HepG2 (cell line): ENCODE results near the gene ATM. TPM values are rescaled to one million over a fixed set of nuclear protein-coding genes. Genes with fewer than 3 reads are reported as not detected.

ENCODE experiments used
- ATAC-seq: fragments of 200-7000 bp; cut with Tn5 transposase; 3 replicates; pipeline ENCODE4 v1.9.1; 2020; ENCODE audit warnings: mild to moderate bottlenecking, moderate library complexity
- BruUV-seq: library from RNA; stranded (reverse); fragments of 400-500 nt; replicated peaks from 2 replicates; lab custom pipeline; 2021; lab: Mats Ljungman, UMichigan
- CTCF ChIA-PET: fragments of 300-600 bp; formaldehyde crosslinking; extraction: SDS; loops from one replicate; lab custom pipeline; 2021; ENCODE audit warnings: low total read pairs, inconsistent platforms, low intra/inter-chr PET ratio; lab: Yijun Ruan, JAX
- POLR2A ChIA-PET: fragments of 350-600 bp; sonication (Branson Sonifier 250); formaldehyde crosslinking; loops from one replicate; lab custom pipeline; 2020; ENCODE audit warnings: antibody characterized with exemption, inconsistent platforms; lab: Yijun Ruan, JAX
- DNase-seq: peaks from one replicate; pipeline ENCODE4 v3.0.0-alpha.2; 2015; ENCODE audit warnings: low spot score
- FAIRE-seq: peaks from 3 replicates; lab custom pipeline; 2011; peaks lifted over from hg19 to GRCh38; lab: Jason Lieb, UNC
- H2AFZ ChIP-seq: one replicate; pipeline ENCODE4 v1.6.1; 2011; ENCODE audit warnings: low read length, inconsistent platforms
- H3K27ac ChIP-seq: fragments of 300-600 bp; 3 replicates; pipeline ENCODE4 v1.8.0; 2011; ENCODE audit warnings: mixed run types, mild to moderate bottlenecking, mixed read lengths, low read length, inconsistent platforms; ENCODE audit not compliant: insufficient read depth; ENCODE audit errors: extremely low read length
- H3K27me3 ChIP-seq, 2 experiments: fragments of 200-600 bp in 1 of 2; 2 replicates in 1 of 2; 3 replicates in 1 of 2; pipeline versions ENCODE4 v1.6.0 to v1.8.0; 2011; ENCODE audit warnings: low read length in 2 of 2, mild to moderate bottlenecking in 2 of 2, moderate library complexity in 2 of 2, inconsistent platforms in 1 of 2; ENCODE audit not compliant: insufficient read depth in 2 of 2, control insufficient read depth in 1 of 2
- H3K36me3 ChIP-seq, 2 experiments: fragments of 200-600 bp in 1 of 2; replicated peaks in 1 of 2; 2 replicates in 1 of 2; 3 replicates in 1 of 2; pipeline versions ENCODE4 v1.5.1 to v1.8.0; 2011; ENCODE audit warnings: low read length in 2 of 2, inconsistent platforms in 1 of 2; ENCODE audit not compliant: insufficient read depth in 2 of 2, control insufficient read depth in 1 of 2
- H3K4me1 ChIP-seq: 2 replicates; pipeline ENCODE4 v1.5.1; 2012; ENCODE audit warnings: low read length, inconsistent platforms; ENCODE audit not compliant: insufficient read depth
- H3K4me2 ChIP-seq: 2 replicates; pipeline ENCODE4 v1.6.0; 2011; ENCODE audit warnings: low read depth, low read length, inconsistent platforms
- H3K4me3 ChIP-seq, 3 experiments: fragments of 200-600 bp in 1 of 3; sonication (generic), shearing (Covaris generic) in 1 of 3; replicated peaks in 1 of 3; 2 replicates each; pipeline ENCODE4 v1.5.1; 2011 to 2016; ENCODE audit warnings: low read length in 3 of 3, inconsistent platforms in 2 of 3, low read depth in 2 of 3, mild to moderate bottlenecking in 2 of 3, control low read depth in 1 of 3, mixed read lengths in 1 of 3; ENCODE audit not compliant: insufficient read depth in 1 of 3
- H3K79me2 ChIP-seq: one replicate; pipeline ENCODE4 v1.6.1; 2011; ENCODE audit warnings: low read length, inconsistent platforms; ENCODE audit not compliant: insufficient read depth
- H3K9ac ChIP-seq: 2 replicates; pipeline ENCODE4 v1.6.0; 2011; ENCODE audit warnings: mild to moderate bottlenecking, low read depth, low read length, inconsistent platforms; ENCODE audit not compliant: insufficient read depth
- H3K9me3 ChIP-seq: 2 replicates; pipeline ENCODE4 v1.5.1; 2012; ENCODE audit warnings: mild to moderate bottlenecking, low read length
- H4K20me1 ChIP-seq: 2 replicates; pipeline ENCODE4 v1.6.0; 2011; ENCODE audit warnings: inconsistent platforms, mild to moderate bottlenecking, low read length, moderate library complexity; ENCODE audit not compliant: insufficient read depth
- HNRNPLL ChIP-seq: fragments of 200-400 bp; formaldehyde crosslinking; IDR thresholded peaks from 2 replicates; pipeline ENCODE4 v1.6.1; 2017; ENCODE audit warnings: mild to moderate bottlenecking, low read depth, low read length; ENCODE audit not compliant: poor library complexity, severe bottlenecking
- MEIS1 ChIP-seq: sonication (generic); formaldehyde crosslinking; IDR thresholded peaks from 2 replicates; pipeline ENCODE4 v1.9.0; 2021; ENCODE audit warnings: mild to moderate bottlenecking, missing genetic modification reagents, moderate library complexity, borderline replicate concordance
- NFKBIZ ChIP-seq: IDR thresholded peaks from 2 replicates; pipeline ENCODE4 v1.6.1; 2018; ENCODE audit warnings: missing genetic modification reagents, missing compliant biosample characterization
- PHF20 ChIP-seq: sonication (generic); formaldehyde crosslinking; IDR thresholded peaks from 2 replicates; pipeline ENCODE4 v1.5.0; 2020; ENCODE audit warnings: mild to moderate bottlenecking, missing genetic modification reagents
- RNF219 ChIP-seq: sonication (generic); formaldehyde crosslinking; IDR thresholded peaks from 2 replicates; pipeline ENCODE4 v1.5.0; 2020; ENCODE audit warnings: mild to moderate bottlenecking, missing genetic modification reagents
- RXRA ChIP-seq: sonication (generic); formaldehyde crosslinking; IDR thresholded peaks from 2 replicates; pipeline ENCODE4 v1.5.1; 2020; ENCODE audit warnings: missing genetic modification reagents
- TBX3 ChIP-seq: fragments of 450-650 bp; IDR thresholded peaks from 2 replicates; pipeline ENCODE4 v1.6.1; 2017; ENCODE audit warnings: antibody characterized with exemption, mild to moderate bottlenecking, inconsistent platforms, borderline replicate concordance
- ZBTB14 ChIP-seq: sonication (generic); formaldehyde crosslinking; IDR thresholded peaks from 2 replicates; pipeline ENCODE4 v1.4.0; 2020; ENCODE audit warnings: missing genetic modification reagents
- ZBTB46 ChIP-seq: sonication (generic); formaldehyde crosslinking; IDR thresholded peaks from 2 replicates; pipeline ENCODE4 v1.4.0; 2020; ENCODE audit warnings: mild to moderate bottlenecking, missing genetic modification reagents, borderline replicate concordance
- ZFX ChIP-seq: sonication (generic); formaldehyde crosslinking; IDR thresholded peaks from 2 replicates; pipeline ENCODE4 v1.4.0; 2020; ENCODE audit warnings: mild to moderate bottlenecking, low read depth, missing genetic modification reagents, moderate library complexity
- ZKSCAN1 ChIP-seq: fragments of 150-350 bp; IDR thresholded peaks from 2 replicates; pipeline ENCODE4 v1.6.1; 2014; ENCODE audit warnings: low read length
- ZNF720 ChIP-seq: sonication (generic); formaldehyde crosslinking; IDR thresholded peaks from 2 replicates; pipeline ENCODE4 v1.4.0; 2020; ENCODE audit warnings: missing genetic modification reagents
- ZNF800 ChIP-seq: sonication (generic); formaldehyde crosslinking; IDR thresholded peaks from 2 replicates; pipeline ENCODE4 v1.4.0; 2020; ENCODE audit warnings: missing genetic modification reagents
- WGBS: methylation state at CpG from one replicate; pipeline ENCODE4 v1.1.6; 2017; ENCODE audit warnings: low lambda C conversion rate; 5-methylcytosine and 5-hydroxymethylcytosine counted together
- in situ Hi-C: cut with HindIII; loops from 2 replicates; pipeline ENCODE4 v1.10.0; 2017; ENCODE audit warnings: low pct_unique_long_range_greater_than_20kb; ENCODE audit not compliant: extremely low pct_ligation_motif_present
- intact Hi-C: fragments of 100-400 bp; cut with micrococcal nuclease; formaldehyde crosslinking; loops from one replicate; pipeline ENCODE4 v1.10.0; 2022; ENCODE audit not compliant: unreplicated experiment
- polyA plus RNA-seq, 8 experiments: library from polyadenylated mRNA; depleted of rRNA in 3 of 8; stranded (reverse) in 7 of 8; unstranded in 1 of 8; fragments of >200 nt; fragmentation: Illumina TruSeq in 4 of 8; extraction: Trizol in 4 of 8; gene quantifications; 2 replicates each; pipeline versions ENCODE4 v1.2.1 to v1.2.3, GENCODE V29; 2011 to 2016; ENCODE audit warnings: low read depth in 4 of 8, missing spikeins in 1 of 8, mixed read lengths in 1 of 8; ENCODE audit not compliant: insufficient read depth in 1 of 8
- total RNA-seq, 5 experiments: library from RNA; depleted of rRNA; stranded (reverse); fragments of >200 nt; fragmentation: Illumina TruSeq; extraction: Trizol; gene quantifications; 2 replicates each; pipeline ENCODE4 v1.2.3, GENCODE V29; 2016; ENCODE audit warnings: low read depth in 1 of 5
- TF ChIP-seq, protein P1 (sequence below): sonication (generic); formaldehyde crosslinking; conservative IDR thresholded peaks from 2 replicates; pipeline ENCODE4 v1.8.0; 2022; ENCODE audit warnings: missing genetic modification reagents

Gene ATM
- total and polyA plus RNA-seq, 2 of the 13 experiments (the other 11 are each of a cell fraction or from before 2014, with no cell fraction given), result 40.0 to 71.6 TPM

DNA sequence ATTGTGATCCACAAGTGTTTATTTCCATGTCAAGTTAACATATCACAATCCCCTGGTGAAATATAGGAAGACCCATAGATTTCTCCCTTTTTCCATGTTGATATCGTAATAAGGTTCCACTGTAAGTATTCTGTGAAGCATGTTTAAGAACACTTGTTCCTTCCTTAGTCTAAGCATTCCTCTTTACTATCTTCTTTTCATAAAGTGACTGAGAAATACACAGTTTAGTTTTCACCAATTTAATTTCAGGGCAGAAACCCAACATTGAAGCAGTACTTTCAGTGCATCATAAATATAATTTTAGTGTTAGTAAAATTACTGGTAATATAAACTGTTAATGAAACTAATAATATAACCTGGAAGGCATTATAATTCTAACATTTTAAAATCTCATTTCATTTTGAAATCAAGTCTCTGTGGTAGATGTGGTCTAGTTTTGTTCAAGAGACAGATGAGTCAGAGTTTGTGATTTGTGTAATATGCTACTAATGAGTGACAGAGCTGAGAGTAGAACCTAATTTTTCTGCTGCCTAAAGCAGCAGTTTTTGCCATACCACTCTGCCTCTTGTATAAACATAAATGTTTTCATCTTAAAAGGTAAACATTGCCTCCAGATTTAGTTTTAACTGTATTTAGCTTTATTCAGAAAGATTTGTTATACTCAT lies 79.4 kb downstream of the ATM start (continued):
- TF ChIP-seq ZBTB46 (CRISPR knock-in tag) (no peak), ZNF720 (no peak), MEIS1 (CRISPR knock-in tag) (no peak), RNF219 (CRISPR knock-in tag) (no peak), NFKBIZ (no peak)

- Histone ChIP-seq H3K4me2 (no peak overlapping the region), H3K9me3 (no peaks in the 10 kb centered on the region), H3K27me3 (no peaks in the 10 kb centered on the region), H3K36me3 (peaks cover 1 to 36% of the 10 kb centered on the region in 2 experiments; a peak in 4 of 5 replicates), H4K20me1 (no peaks in the 10 kb centered on the region), H2AFZ (no peak overlapping the region), H3K4me3 (no peak overlapping the region), H3K4me1 (no peaks in the 10 kb centered on the region), H3K9ac (no peak overlapping the region), H3K27ac (no peak overlapping the region), H3K79me2 (no peaks in the 10 kb centered on the region)
- ChIA-PET POLR2A (no interaction called here), CTCF (no interaction called here)
- 93% methylated on average over 3 of the region's 3 CpGs for WGBS
- ATAC-seq, result no peak
- in situ Hi-C loops, result no loop called here
- no TSS peak for BruUV-seq
- intact Hi-C loops, result no loop called here
- no peak for DNase-seq
- no peak for FAIRE-seq
- TF ChIP-seq TBX3, result no peak
- no peak for TF ChIP-seq ZNF800 (CRISPR knock-in tag)
- TF ChIP-seq HNRNPLL, result no peak
- TF ChIP-seq ZFX (CRISPR knock-in tag), result no peak
- TF ChIP-seq PHF20 (CRISPR knock-in tag), result no peak
- TF ChIP-seq, protein P1, sequence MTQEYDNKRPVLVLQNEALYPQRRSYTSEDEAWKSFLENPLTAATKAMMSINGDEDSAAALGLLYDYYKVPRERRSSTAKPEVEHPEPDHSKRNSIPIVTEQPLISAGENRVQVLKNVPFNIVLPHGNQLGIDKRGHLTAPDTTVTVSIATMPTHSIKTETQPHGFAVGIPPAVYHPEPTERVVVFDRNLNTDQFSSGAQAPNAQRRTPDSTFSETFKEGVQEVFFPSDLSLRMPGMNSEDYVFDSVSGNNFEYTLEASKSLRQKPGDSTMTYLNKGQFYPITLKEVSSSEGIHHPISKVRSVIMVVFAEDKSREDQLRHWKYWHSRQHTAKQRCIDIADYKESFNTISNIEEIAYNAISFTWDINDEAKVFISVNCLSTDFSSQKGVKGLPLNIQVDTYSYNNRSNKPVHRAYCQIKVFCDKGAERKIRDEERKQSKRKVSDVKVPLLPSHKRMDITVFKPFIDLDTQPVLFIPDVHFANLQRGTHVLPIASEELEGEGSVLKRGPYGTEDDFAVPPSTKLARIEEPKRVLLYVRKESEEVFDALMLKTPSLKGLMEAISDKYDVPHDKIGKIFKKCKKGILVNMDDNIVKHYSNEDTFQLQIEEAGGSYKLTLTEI (CRISPR knock-in tag), result no peak
- no peak for TF ChIP-seq ZBTB14 (CRISPR knock-in tag)
- no peak for TF ChIP-seq ZKSCAN1
- no peak for TF ChIP-seq RXRA (CRISPR knock-in tag)
Measured at GRCh38 chr11:108307751-108308150, 84.9 kb downstream of the ATM start.
